ENCODE measurements around the gene SETD5. TPM values are rescaled to one million over a fixed set of nuclear protein-coding genes. Genes with fewer than 3 reads are reported as not detected.

SETD5 gene
- 51.3 and 73.9 TPM in 2 replicates for total RNA-seq

GRCh38 chr3:9397332-9397905, at the start of gene SETD5:
TSS of gene SETD5 (plus strand) at chr3:9397615. CDS start at chr3:9428939, 31,324 bp downstream.

GRCh38 chr3:9362731-9363530, 34.5 kb upstream of the SETD5 start, which contains the start of gene THUMPD3:
TSS of gene THUMPD3 (plus strand) at chr3:9363054. CDS start at chr3:9365069, 2,015 bp downstream.

Other genes with a start within 250 kb of the SETD5 start
- gene SRGAP3, start 148.0 kb upstream of the SETD5 start, total RNA-seq, result 6.1 and 7.8 TPM in 2 replicates
- gene THUMPD3, start 34.6 kb upstream of the SETD5 start, total RNA-seq, result 58.6 and 65.2 TPM in 2 replicates
- gene LHFPL4, start 156.2 kb downstream of the SETD5 start, total RNA-seq, result under 0.01 TPM in 2 replicates

Measured in smooth muscle cell of trachea (primary cell).